Activated T-helper 1 cell treated with anti-CD3 and anti-CD28 coated beads, Interleukin-12 subunit alpha, Interleukin-12 subunit beta, Interleukin-2, Interleukin-4 antibody, amounts not matched to agents 30 ng/mL and 10 ng/mL and 1 ng/mL, durations not matched to agents 14 hours and 24 hours and 36 hours (primary cell): ENCODE results near the gene ELOVL5. TPM values are rescaled to one million over a fixed set of nuclear protein-coding genes. Genes with fewer than 3 reads are reported as not detected.
"Not testable (repeated sequence)": the region's sequence is repeated elsewhere in the genome, so short reads cannot be mapped to it uniquely, and the experiment has no call there.

Experiments used
- DNase-seq: peaks from one replicate; pipeline ENCODE4 v3.0.0; 2021; ENCODE audit warnings: low spot score
- H3K27ac Mint-ChIP-seq: one replicate; pipeline ENCODE4 v1.8.0; 2021; ENCODE audit warnings: mild to moderate bottlenecking, mixed read lengths
- H3K27me3 Mint-ChIP-seq: one replicate; pipeline ENCODE4 v1.8.0; 2022; ENCODE audit warnings: mild to moderate bottlenecking, moderate library complexity, mixed read lengths; ENCODE audit not compliant: insufficient read depth
- H3K36me3 Mint-ChIP-seq: one replicate; pipeline ENCODE4 v1.8.0; 2021; ENCODE audit warnings: low read depth, mixed read lengths
- H3K4me1 Mint-ChIP-seq: one replicate; pipeline ENCODE4 v1.8.0; 2021; ENCODE audit warnings: low read depth, mixed read lengths
- H3K4me3 Mint-ChIP-seq: one replicate; pipeline ENCODE4 v1.8.0; 2021; ENCODE audit warnings: mild to moderate bottlenecking, moderate library complexity, mixed read lengths
- H3K9me3 Mint-ChIP-seq: one replicate; pipeline ENCODE4 v1.8.0; 2021; ENCODE audit warnings: mixed read lengths
- intact Hi-C: fragments of 100-400 bp; cut with micrococcal nuclease; formaldehyde crosslinking; loops from one replicate; pipeline ENCODE4 v1.15.1; 2024
- total RNA-seq: library from RNA; stranded (reverse); gene quantifications from 2 replicates; pipeline ENCODE4 v1.2.3, GENCODE V29; 2022

ELOVL5 gene
- total RNA-seq, 1 donor from 2014 or later: 121 TPM

- not testable (repeated sequence) for DNase-seq, H3K36me3 Mint-ChIP-seq, H3K27me3 Mint-ChIP-seq, H3K9me3 Mint-ChIP-seq, H3K27ac Mint-ChIP-seq, H3K4me3 Mint-ChIP-seq
- intact Hi-C loops: loop anchor here (2.0 to 5.0 kb wide), 4 partner anchors 17 to 122 kb away; no protein-coding TSS in a partner anchor
- H3K4me1 Mint-ChIP-seq: peaks cover 84% of the 10 kb centered on the region
These were observed 43.2 kb downstream of the ELOVL5 start for GRCh38 chr6:53305506-53306005.

DNA sequence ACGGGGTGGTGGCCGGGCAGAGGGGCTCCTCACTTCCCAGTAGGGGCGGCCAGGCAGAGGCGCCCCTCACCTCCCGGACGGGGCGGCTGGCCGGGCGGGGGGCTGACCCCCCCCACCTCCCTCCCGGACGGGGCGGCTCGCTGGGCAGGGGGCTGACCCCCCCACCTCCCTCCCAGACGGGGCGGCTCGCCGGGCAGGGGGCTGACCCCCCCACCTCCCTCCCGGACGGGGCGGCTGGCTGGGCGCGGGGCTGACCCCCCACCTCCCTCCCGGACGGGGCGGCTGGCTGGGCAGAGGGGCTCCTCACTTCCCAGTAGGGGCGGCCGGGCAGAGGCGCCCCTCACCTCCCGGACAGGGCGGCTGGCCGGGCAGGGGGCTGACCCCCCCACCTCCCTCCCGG, 43.8 kb downstream of the ELOVL5 start:
- intact Hi-C loops: loop anchor here (5.0 kb wide), 2 partner anchors 107 to 122 kb away; no protein-coding TSS in a partner anchor
- H3K4me1 Mint-ChIP-seq: peaks cover 84% of the 10 kb centered on the region
- DNase-seq, H3K27me3 Mint-ChIP-seq, H3K27ac Mint-ChIP-seq, H3K36me3 Mint-ChIP-seq, H3K9me3 Mint-ChIP-seq, H3K4me3 Mint-ChIP-seq: not testable (repeated sequence)

GRCh38 chr6:53302678-53303360, 45.9 kb downstream of the ELOVL5 start:
- DNase-seq: no peak
- intact Hi-C loops: no loop called here
- H3K27ac Mint-ChIP-seq: peak overlapping the region; percentile 27
- peaks cover 4% of the 10 kb centered on the region for H3K36me3 Mint-ChIP-seq
- no peaks in the 10 kb centered on the region for H3K27me3 Mint-ChIP-seq
- peaks cover 74% of the 10 kb centered on the region for H3K4me1 Mint-ChIP-seq
- H3K4me3 Mint-ChIP-seq: peak overlapping the region; percentile 31
- no peaks in the 10 kb centered on the region for H3K9me3 Mint-ChIP-seq

GRCh38 chr6:53301801-53302537, 46.8 kb downstream of the ELOVL5 start:
- no peaks in the 10 kb centered on the region for H3K27me3 Mint-ChIP-seq
- peak overlapping the region; percentile 74 for H3K27ac Mint-ChIP-seq
- peaks cover 71% of the 10 kb centered on the region for H3K4me1 Mint-ChIP-seq
- no peak for DNase-seq
- H3K9me3 Mint-ChIP-seq: no peaks in the 10 kb centered on the region
- peaks cover 4% of the 10 kb centered on the region for H3K36me3 Mint-ChIP-seq
- peak overlapping the region; percentile 24 for H3K4me3 Mint-ChIP-seq
- intact Hi-C loops: loop anchor here (2.0 kb wide), 1 partner anchor 17 kb away; no protein-coding TSS in a partner anchor

- no peak for DNase-seq
- H3K9me3 Mint-ChIP-seq: no peaks in the 10 kb centered on the region
- peaks cover 4% of the 10 kb centered on the region for H3K36me3 Mint-ChIP-seq
- no peaks in the 10 kb centered on the region for H3K27me3 Mint-ChIP-seq
- peaks cover 69% of the 10 kb centered on the region for H3K4me1 Mint-ChIP-seq
- peak overlapping the region; percentile 47 for H3K27ac Mint-ChIP-seq
- intact Hi-C loops: loop anchor here (2.0 kb wide), 1 partner anchor 16 kb away; no protein-coding TSS in a partner anchor
- peak overlapping the region; percentile 16 for H3K4me3 Mint-ChIP-seq
These were observed 47.8 kb downstream of the ELOVL5 start for GRCh38 chr6:53300656-53301551.

GRCh38 chr6:53299331-53300005, 49.3 kb downstream of the ELOVL5 start:
- intact Hi-C loops: loop anchor here (2.0 kb wide), 1 partner anchor 15 kb away; no protein-coding TSS in a partner anchor
- Mint-ChIP-seq H3K27ac (no peak overlapping the region), H3K36me3 (peaks cover 7% of the 10 kb centered on the region), H3K9me3 (no peaks in the 10 kb centered on the region), H3K4me1 (peaks cover 67% of the 10 kb centered on the region), H3K4me3 (no peak overlapping the region), H3K27me3 (no peaks in the 10 kb centered on the region)
- DNase-seq: no peak

GRCh38 chr6:53297004-53297403, 51.7 kb downstream of the ELOVL5 start:
- H3K4me1 Mint-ChIP-seq: peaks cover 49% of the 10 kb centered on the region
- no peaks in the 10 kb centered on the region for H3K9me3 Mint-ChIP-seq
- no peak overlapping the region for H3K27ac Mint-ChIP-seq
- no peak overlapping the region for H3K4me3 Mint-ChIP-seq
- DNase-seq: no peak
- intact Hi-C loops: no loop called here
- H3K36me3 Mint-ChIP-seq: peaks cover 11% of the 10 kb centered on the region
- H3K27me3 Mint-ChIP-seq: no peaks in the 10 kb centered on the region

GRCh38 chr6:53295176-53295575, 53.6 kb downstream of the ELOVL5 start:
- no peak for DNase-seq
- Mint-ChIP-seq H3K9me3 (no peaks in the 10 kb centered on the region), H3K4me1 (peaks cover 48% of the 10 kb centered on the region), H3K27ac (no peak overlapping the region), H3K27me3 (no peaks in the 10 kb centered on the region), H3K4me3 (no peak overlapping the region), H3K36me3 (peaks cover 25% of the 10 kb centered on the region)
- intact Hi-C loops: no loop called here

GRCh38 chr6:53294611-53295010, 54.1 kb downstream of the ELOVL5 start:
- H3K4me1 Mint-ChIP-seq: peaks cover 44% of the 10 kb centered on the region
- intact Hi-C loops: no loop called here

GRCh38 chr6:53294095-53294494, 54.7 kb downstream of the ELOVL5 start:
- Mint-ChIP-seq H3K4me1 (peaks cover 39% of the 10 kb centered on the region), H3K27me3 (no peaks in the 10 kb centered on the region), H3K4me3 (no peak overlapping the region), H3K27ac (no peak overlapping the region), H3K36me3 (peaks cover 29% of the 10 kb centered on the region), H3K9me3 (no peaks in the 10 kb centered on the region)
- DNase-seq: no peak
- intact Hi-C loops: no loop called here

More at GRCh38 chr6:53294611-53295010, 54.1 kb downstream of the ELOVL5 start:
- peaks cover 29% of the 10 kb centered on the region for H3K36me3 Mint-ChIP-seq
- no peaks in the 10 kb centered on the region for H3K27me3 Mint-ChIP-seq
- no peaks in the 10 kb centered on the region for H3K9me3 Mint-ChIP-seq
- no peak overlapping the region for H3K27ac Mint-ChIP-seq
- no peak overlapping the region for H3K4me3 Mint-ChIP-seq
- no peak for DNase-seq

DNA sequence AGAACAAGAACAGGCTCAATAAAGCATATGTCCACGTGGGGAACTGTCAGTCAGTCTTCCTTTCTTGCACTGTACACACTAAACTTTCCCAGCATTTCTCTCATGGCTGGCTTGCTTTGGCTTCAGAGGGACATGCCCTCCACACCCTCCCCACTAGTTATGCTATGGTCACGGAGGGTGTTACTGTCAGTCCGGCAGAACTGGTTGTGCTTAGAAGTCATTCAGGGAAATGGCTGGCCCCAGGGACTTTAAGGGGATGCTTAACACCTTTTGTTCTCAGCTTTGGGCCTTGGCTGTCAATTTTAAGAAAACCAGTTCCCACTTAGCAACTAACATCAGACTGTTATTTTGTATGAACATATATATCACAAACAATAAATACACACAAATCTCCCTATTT, 55.1 kb downstream of the ELOVL5 start:
- Mint-ChIP-seq H3K4me1 (peaks cover 36% of the 10 kb centered on the region), H3K27me3 (no peaks in the 10 kb centered on the region), H3K9me3 (no peaks in the 10 kb centered on the region), H3K36me3 (peaks cover 29% of the 10 kb centered on the region), H3K27ac (no peak overlapping the region), H3K4me3 (no peak overlapping the region)
- DNase-seq: no peak
- intact Hi-C loops: no loop called here
